Fibroblast of pulmonary artery (primary cell): ENCODE results near the gene CACNA2D4.

Experiments used
- DNase-seq: peaks from one replicate; pipeline ENCODE4 v3.0.0-alpha.2; 2010; ENCODE audit warnings: low read depth
- H3K4me3 ChIP-seq: replicated peaks from 2 replicates; pipeline ENCODE4 v1.5.1; 2011; ENCODE audit warnings: low read depth, mild to moderate bottlenecking, control low read depth, low read length, moderate library complexity
- TF ChIP-seq, protein P1 (sequence below): IDR thresholded peaks from 2 replicates; pipeline ENCODE4 v1.5.1; 2011; ENCODE audit warnings: mild to moderate bottlenecking, control low read depth, low read length, inconsistent platforms; ENCODE audit errors: missing control alignments

The CACNA2D4 gene

GRCh38 chr12:1904875-1905274 lies 13.6 kb downstream of the CACNA2D4 start:
- H3K4me3 ChIP-seq, result no peak overlapping the region
- TF ChIP-seq, protein P1, sequence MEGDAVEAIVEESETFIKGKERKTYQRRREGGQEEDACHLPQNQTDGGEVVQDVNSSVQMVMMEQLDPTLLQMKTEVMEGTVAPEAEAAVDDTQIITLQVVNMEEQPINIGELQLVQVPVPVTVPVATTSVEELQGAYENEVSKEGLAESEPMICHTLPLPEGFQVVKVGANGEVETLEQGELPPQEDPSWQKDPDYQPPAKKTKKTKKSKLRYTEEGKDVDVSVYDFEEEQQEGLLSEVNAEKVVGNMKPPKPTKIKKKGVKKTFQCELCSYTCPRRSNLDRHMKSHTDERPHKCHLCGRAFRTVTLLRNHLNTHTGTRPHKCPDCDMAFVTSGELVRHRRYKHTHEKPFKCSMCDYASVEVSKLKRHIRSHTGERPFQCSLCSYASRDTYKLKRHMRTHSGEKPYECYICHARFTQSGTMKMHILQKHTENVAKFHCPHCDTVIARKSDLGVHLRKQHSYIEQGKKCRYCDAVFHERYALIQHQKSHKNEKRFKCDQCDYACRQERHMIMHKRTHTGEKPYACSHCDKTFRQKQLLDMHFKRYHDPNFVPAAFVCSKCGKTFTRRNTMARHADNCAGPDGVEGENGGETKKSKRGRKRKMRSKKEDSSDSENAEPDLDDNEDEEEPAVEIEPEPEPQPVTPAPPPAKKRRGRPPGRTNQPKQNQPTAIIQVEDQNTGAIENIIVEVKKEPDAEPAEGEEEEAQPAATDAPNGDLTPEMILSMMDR, result no peak
- DNase-seq, result no peak

- TF ChIP-seq, protein P1, result no peak
- no peak for DNase-seq
- no peak overlapping the region for H3K4me3 ChIP-seq
These were observed 21.5 kb downstream of the CACNA2D4 start for GRCh38 chr12:1896964-1897363.

GRCh38 chr12:1890810-1891209 lies 27.6 kb downstream of the CACNA2D4 start:
- no peak for DNase-seq
- no peak overlapping the region for H3K4me3 ChIP-seq
- TF ChIP-seq, protein P1, result no peak

DNA sequence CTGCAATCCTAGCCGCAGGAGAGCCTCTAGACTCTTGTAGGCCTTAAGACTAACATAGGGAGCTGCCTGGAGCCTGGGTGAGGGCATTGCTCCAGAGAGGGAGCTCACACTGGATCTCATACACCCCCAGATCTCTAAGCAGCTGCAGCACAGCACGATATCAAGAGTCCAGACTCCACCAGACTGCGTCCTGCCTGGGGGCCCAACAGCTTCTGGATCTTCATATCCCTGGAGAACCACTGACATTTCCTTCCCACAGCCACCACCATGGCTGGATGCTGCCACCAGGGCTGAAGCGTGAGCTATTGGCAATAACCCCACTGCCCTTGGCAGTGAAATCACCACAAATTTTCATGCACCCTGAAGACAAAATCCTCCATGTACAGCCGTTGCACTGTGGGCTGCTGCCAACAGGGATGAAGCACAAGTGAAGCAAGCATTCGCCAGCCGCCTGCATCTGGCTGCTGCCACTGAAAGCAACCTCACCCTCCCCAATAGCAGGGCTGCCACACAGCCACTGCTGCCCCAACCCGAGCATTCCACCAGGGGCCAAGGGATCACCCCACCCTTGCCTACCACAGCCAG lies 28.2 kb downstream of the CACNA2D4 start:
- TF ChIP-seq, protein P1, result no peak
- no peak for DNase-seq

DNA sequence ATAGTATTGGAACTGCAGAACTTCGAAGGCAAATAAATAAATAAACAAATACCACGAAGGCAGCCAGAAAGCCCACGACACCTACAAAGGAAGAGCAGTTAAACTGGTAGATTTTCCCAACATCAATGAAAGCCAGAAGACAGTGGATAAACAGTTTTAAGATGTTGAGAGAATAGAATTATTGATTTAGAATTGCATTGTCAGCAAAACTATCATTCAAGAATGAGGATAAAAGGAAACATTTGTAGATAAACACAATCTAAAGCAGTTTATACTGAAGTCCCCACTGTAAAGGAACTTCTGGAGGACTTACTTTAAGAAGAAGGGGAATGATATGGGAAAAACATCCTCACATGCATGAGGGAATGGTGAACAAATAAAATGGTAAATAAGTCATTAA lies 29.5 kb downstream of the CACNA2D4 start:
- no peak for DNase-seq
- no peak overlapping the region for H3K4me3 ChIP-seq
- TF ChIP-seq, protein P1, result no peak

More for the DNA sequence above, 28.2 kb downstream of the CACNA2D4 start:
- H3K4me3 ChIP-seq, result no peak overlapping the region

GRCh38 chr12:1886396-1887008 lies 31.9 kb downstream of the CACNA2D4 start:
- H3K4me3 ChIP-seq, result no peak overlapping the region
- TF ChIP-seq, protein P1, result no peak
- no peak for DNase-seq
